PC-3 (cell line): ENCODE measurements around the gene MYH10. TPM values are rescaled to one million over a fixed set of nuclear protein-coding genes. Genes with fewer than 3 reads are reported as not detected.

ENCODE experiments used
- ATAC-seq: fragments of 200-7000 bp; cut with Tn5 transposase; 2 replicates; pipeline ENCODE4 v1.9.1; 2020; ENCODE audit warnings: mild to moderate bottlenecking, moderate library complexity
- BruUV-seq: library from RNA; stranded (reverse); fragments of 400-500 nt; replicated peaks from 2 replicates; lab custom pipeline; 2021; lab: Mats Ljungman, UMichigan
- CTCF ChIA-PET: fragments of 300-600 bp; sonication (Branson Sonifier 250); formaldehyde crosslinking; loops from one replicate; lab custom pipeline; 2022; ENCODE audit warnings: antibody characterized with exemption; lab: Charles Lee
- POLR2A ChIA-PET: fragments of 300-600 bp; sonication (Branson Sonifier 250); formaldehyde crosslinking; loops from one replicate; lab custom pipeline; 2022; ENCODE audit warnings: antibody characterized with exemption; ENCODE audit not compliant: unreplicated experiment; lab: Charles Lee
- DNase-seq: peaks from one replicate; pipeline ENCODE4 v3.0.0-alpha.2; 2015
- H2AFZ ChIP-seq: fragments of 300-600 bp; sonication (generic); 2 replicates; pipeline ENCODE4 v1.6.0; 2016; ENCODE audit warnings: antibody characterized with exemption, low read length
- H3F3A ChIP-seq: fragments of 300-600 bp; sonication (generic); one replicate; pipeline ENCODE4 v1.6.0; 2017; ENCODE audit warnings: antibody characterized with exemption, low read length, control low read depth, mild to moderate bottlenecking; ENCODE audit not compliant: unreplicated experiment
- H3K27ac ChIP-seq: fragments of 300-600 bp; sonication (generic); 2 replicates; pipeline ENCODE4 v1.5.1; 2016; ENCODE audit warnings: mild to moderate bottlenecking, low read length
- H3K27me3 ChIP-seq: fragments of 300-600 bp; sonication (generic); 2 replicates; pipeline ENCODE4 v1.6.1; 2016; ENCODE audit warnings: low read length, mixed read lengths
- H3K36me3 ChIP-seq: fragments of 300-600 bp; sonication (generic); 2 replicates; pipeline ENCODE4 v1.6.1; 2016; ENCODE audit warnings: low read depth, mixed run types, low read length, mixed read lengths
- H3K4me1 ChIP-seq: fragments of 300-600 bp; sonication (generic); 2 replicates; pipeline ENCODE4 v1.5.1; 2016; ENCODE audit warnings: low read length; ENCODE audit not compliant: insufficient read depth
- H3K4me2 ChIP-seq: fragments of 300-600 bp; sonication (generic); 2 replicates; pipeline ENCODE4 v1.6.0; 2016; ENCODE audit warnings: low read length
- H3K4me3 ChIP-seq: fragments of 300-600 bp; sonication (generic); 2 replicates; pipeline ENCODE4 v1.5.1; 2016; ENCODE audit warnings: mild to moderate bottlenecking, low read length, mixed read lengths
- H3K79me2 ChIP-seq: fragments of 300-600 bp; sonication (generic); 2 replicates; pipeline ENCODE4 v1.6.1; 2017; ENCODE audit warnings: low read length, mixed read lengths
- H3K9ac ChIP-seq: fragments of 300-600 bp; sonication (generic); 2 replicates; pipeline ENCODE4 v1.6.0; 2016; ENCODE audit warnings: mild to moderate bottlenecking, low read length
- H3K9me2 ChIP-seq: fragments of 300-600 bp; sonication (generic); replicated peaks from 2 replicates; pipeline ENCODE4 v1.6.1; 2016; ENCODE audit warnings: mixed run types, low read length, mixed read lengths
- H3K9me3 ChIP-seq: fragments of 300-600 bp; sonication (generic); 2 replicates; pipeline ENCODE4 v1.6.1; 2016; ENCODE audit warnings: low read length, mixed read lengths
- H4K20me1 ChIP-seq: fragments of 300-600 bp; sonication (generic); 2 replicates; pipeline ENCODE4 v1.6.1; 2016; ENCODE audit warnings: low read length, mixed read lengths
- EZH2 ChIP-seq: fragments of 300-600 bp; sonication (generic); IDR thresholded peaks from one replicate; pipeline ENCODE4 v1.6.1; 2017; ENCODE audit warnings: antibody characterized with exemption, mild to moderate bottlenecking, low read length; ENCODE audit not compliant: unreplicated experiment
- EZH2phosphoT487 ChIP-seq: fragments of 300-600 bp; sonication (generic); IDR thresholded peaks from 2 replicates; pipeline ENCODE4 v1.6.1; 2018; ENCODE audit warnings: mild to moderate bottlenecking, antibody characterized with exemption, low read length, borderline replicate concordance
- intact Hi-C: fragments of 100-400 bp; cut with micrococcal nuclease; formaldehyde crosslinking; loops from 2 replicates; pipeline ENCODE4 v1.9.0; 2023
- total RNA-seq: library from RNA; depleted of rRNA; stranded (reverse); fragments of >200 nt; gene quantifications from 2 replicates; pipeline ENCODE4 v1.2.3, GENCODE V29; 2014
- TF ChIP-seq, protein P1 (sequence below): fragments of 300-600 bp; sonication (generic); conservative IDR thresholded peaks from 2 replicates; pipeline ENCODE4 v1.5.1; 2017; ENCODE audit warnings: antibody characterized with exemption, low read depth, mild to moderate bottlenecking, low read length

MYH10 gene
- total RNA-seq, 1 experiment from 2014 or later = 44.6 TPM

DNA sequence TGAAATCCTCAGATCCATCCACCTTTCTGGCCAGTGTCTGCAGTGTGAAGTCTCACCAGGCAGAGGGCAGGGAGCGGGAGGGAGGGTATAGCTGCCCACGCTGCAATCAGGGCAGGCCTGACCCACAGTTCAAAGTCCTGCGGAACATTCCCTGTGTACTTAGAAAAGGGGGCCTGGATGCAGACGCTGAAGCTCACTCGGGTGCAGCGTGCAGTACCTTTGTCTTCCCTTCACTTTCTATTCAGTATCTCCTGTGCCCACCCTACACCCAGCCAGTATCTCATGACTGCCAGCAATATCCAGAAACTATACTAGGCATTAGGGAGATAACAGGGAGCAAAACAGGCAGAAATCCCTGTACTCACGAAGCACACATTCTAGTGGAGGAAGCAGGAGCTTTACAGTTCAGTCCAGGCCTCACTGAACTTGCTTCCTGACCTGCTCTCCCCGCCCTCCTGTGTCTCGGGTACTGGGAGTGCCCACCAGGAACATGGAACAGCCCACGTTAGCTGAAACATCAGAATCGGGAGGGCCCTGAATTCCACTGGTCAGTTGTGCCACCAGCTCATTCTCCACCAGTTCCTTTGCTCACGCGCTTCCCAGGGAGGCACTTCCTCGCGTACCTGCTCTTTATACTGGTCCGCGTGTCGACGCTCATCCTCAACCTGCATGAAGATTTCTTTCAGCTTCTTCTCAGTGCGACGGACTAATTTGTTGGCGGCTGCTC lies 152.6 kb downstream of the MYH10 start:
- Histone ChIP-seq H3F3A (no peaks in the 10 kb centered on the region), H4K20me1 (no peaks in the 10 kb centered on the region), H3K4me3 (no peak overlapping the region), H3K9me3 (no peaks in the 10 kb centered on the region), H3K79me2 (no peaks in the 10 kb centered on the region), H3K27ac (no peak overlapping the region), H3K9me2 (no peaks in the 10 kb centered on the region), H3K36me3 (no peaks in the 10 kb centered on the region; the same call in 1 of the 2 replicates), H3K4me2 (no peak overlapping the region), H2AFZ (no peak overlapping the region), H3K4me1 (peaks cover 5% of the 10 kb centered on the region; the same call in 1 of the 2 replicates), H3K27me3 (no peaks in the 10 kb centered on the region), H3K9ac (no peak overlapping the region)
- ATAC-seq (no peak), DNase-seq (no peak)
- POLR2A ChIA-PET = interaction anchor here (0.6 kb wide), 1 partner anchor 48 kb away, joined by 3 read pairs; no protein-coding TSS in a partner anchor
- TF ChIP-seq EZH2 (no peak), EZH2phosphoT487 (no peak)
- TF ChIP-seq, protein P1, sequence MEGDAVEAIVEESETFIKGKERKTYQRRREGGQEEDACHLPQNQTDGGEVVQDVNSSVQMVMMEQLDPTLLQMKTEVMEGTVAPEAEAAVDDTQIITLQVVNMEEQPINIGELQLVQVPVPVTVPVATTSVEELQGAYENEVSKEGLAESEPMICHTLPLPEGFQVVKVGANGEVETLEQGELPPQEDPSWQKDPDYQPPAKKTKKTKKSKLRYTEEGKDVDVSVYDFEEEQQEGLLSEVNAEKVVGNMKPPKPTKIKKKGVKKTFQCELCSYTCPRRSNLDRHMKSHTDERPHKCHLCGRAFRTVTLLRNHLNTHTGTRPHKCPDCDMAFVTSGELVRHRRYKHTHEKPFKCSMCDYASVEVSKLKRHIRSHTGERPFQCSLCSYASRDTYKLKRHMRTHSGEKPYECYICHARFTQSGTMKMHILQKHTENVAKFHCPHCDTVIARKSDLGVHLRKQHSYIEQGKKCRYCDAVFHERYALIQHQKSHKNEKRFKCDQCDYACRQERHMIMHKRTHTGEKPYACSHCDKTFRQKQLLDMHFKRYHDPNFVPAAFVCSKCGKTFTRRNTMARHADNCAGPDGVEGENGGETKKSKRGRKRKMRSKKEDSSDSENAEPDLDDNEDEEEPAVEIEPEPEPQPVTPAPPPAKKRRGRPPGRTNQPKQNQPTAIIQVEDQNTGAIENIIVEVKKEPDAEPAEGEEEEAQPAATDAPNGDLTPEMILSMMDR = no peak
- intact Hi-C loops = no loop called here
- CTCF ChIA-PET = no interaction called here
- no TSS peak for BruUV-seq

DNA sequence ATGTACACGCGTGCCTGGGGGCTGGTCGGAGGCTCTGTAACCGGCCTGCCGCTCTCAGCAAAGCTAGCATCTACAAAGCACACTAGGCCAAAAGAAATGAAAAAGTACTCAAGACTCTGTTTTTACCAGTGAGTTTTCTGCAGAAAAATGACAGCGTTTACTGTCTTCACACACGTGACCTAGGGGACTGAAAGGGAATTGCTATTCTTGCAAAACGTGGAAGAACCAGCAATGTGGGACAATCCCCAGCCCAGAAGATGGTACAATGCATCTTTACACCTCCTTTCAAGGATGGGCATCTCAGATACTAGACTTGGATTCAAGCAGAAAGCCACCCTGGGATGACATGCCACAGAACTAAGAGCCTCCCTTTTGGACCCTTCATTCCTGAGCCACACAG lies 153.4 kb downstream of the MYH10 start:
- Histone ChIP-seq H3K4me2 (no peak overlapping the region), H2AFZ (no peak overlapping the region), H3K9me3 (no peaks in the 10 kb centered on the region), H3K27me3 (no peaks in the 10 kb centered on the region), H3K9me2 (no peaks in the 10 kb centered on the region), H3F3A (no peaks in the 10 kb centered on the region), H3K36me3 (peaks cover under 1% of the 10 kb centered on the region; the same call in 1 of the 2 replicates), H3K9ac (no peak overlapping the region), H3K4me1 (peaks cover 7% of the 10 kb centered on the region; the same call in 1 of the 2 replicates), H3K79me2 (no peaks in the 10 kb centered on the region), H3K4me3 (no peak overlapping the region), H4K20me1 (no peaks in the 10 kb centered on the region), H3K27ac (no peak overlapping the region)
- TF ChIP-seq, protein P1 = no peak
- TF ChIP-seq EZH2 (no peak), EZH2phosphoT487 (no peak)
- DNase-seq (no peak), ATAC-seq (no peak)
- intact Hi-C loops = no loop called here
- ChIA-PET POLR2A (no interaction called here), CTCF (no interaction called here)
- no TSS peak for BruUV-seq

GRCh38 chr17:8476741-8477140 lies 153.8 kb downstream of the MYH10 start:
- Histone ChIP-seq H3K4me1 (peaks cover 7% of the 10 kb centered on the region; the same call in 1 of the 2 replicates), H3K9me2 (no peaks in the 10 kb centered on the region), H3K79me2 (no peaks in the 10 kb centered on the region), H3K36me3 (peaks cover 5% of the 10 kb centered on the region; the same call in 1 of the 2 replicates), H4K20me1 (no peaks in the 10 kb centered on the region), H3F3A (no peaks in the 10 kb centered on the region), H3K9me3 (no peaks in the 10 kb centered on the region), H3K4me3 (no peak overlapping the region), H3K9ac (no peak overlapping the region), H2AFZ (no peak overlapping the region), H3K4me2 (no peak overlapping the region), H3K27me3 (no peaks in the 10 kb centered on the region), H3K27ac (no peak overlapping the region)
- TF ChIP-seq EZH2phosphoT487 (no peak), EZH2 (no peak)
- TF ChIP-seq, protein P1 = no peak
- intact Hi-C loops = no loop called here
- no peak for DNase-seq
- ChIA-PET POLR2A (no interaction called here), CTCF (no interaction called here)
- ATAC-seq = no peak
- no TSS peak for BruUV-seq
